Measurements from ENCODE around the gene GIMAP2. TPM values are rescaled to one million over a fixed set of nuclear protein-coding genes. Genes with fewer than 3 reads are reported as not detected.

Gene GIMAP2
- total RNA-seq, 1 donor from 2014 or later: 46.9 TPM

GRCh38 chr7:150663802-150664494 is 21.6 kb upstream of the GIMAP2 start:
- Histone ChIP-seq H3K27ac (peak overlapping the region; percentile 61), H3K36me3 (no peaks in the 10 kb centered on the region), H3K4me1 (peaks cover 10% of the 10 kb centered on the region), H3K27me3 (ENCODE audit: low read depth) (no peaks in the 10 kb centered on the region), H3K9me3 (no peaks in the 10 kb centered on the region), H3K4me3 (no peak overlapping the region)
- intact Hi-C loops (cut with DNase I): no loop called here
- no peak for TF ChIP-seq CTCF (IDR thresholded peaks at IDR 0.05)
- no peak for DNase-seq
- ATAC-seq: peak; percentile 21 to 40

- intact Hi-C loops (cut with DNase I): no loop called here
Measured at GRCh38 chr7:150665089-150665748, 20.3 kb upstream of the GIMAP2 start.

GRCh38 chr7:150665896-150666295 is 19.6 kb upstream of the GIMAP2 start:
- peak overlapping the region; percentile 63 for H3K27ac ChIP-seq
- H3K36me3 ChIP-seq: no peaks in the 10 kb centered on the region
- no peak overlapping the region for H3K4me3 ChIP-seq
- no peak for DNase-seq
- H3K4me1 ChIP-seq: peaks cover 10% of the 10 kb centered on the region
- peak; percentile 46 to 59 for ATAC-seq
- TF ChIP-seq CTCF (IDR thresholded peaks at IDR 0.05): no peak
- intact Hi-C loops (cut with DNase I): no loop called here
- no peaks in the 10 kb centered on the region for H3K27me3 ChIP-seq (ENCODE audit: low read depth)
- H3K9me3 ChIP-seq: no peaks in the 10 kb centered on the region

More at GRCh38 chr7:150665089-150665748, 20.3 kb upstream of the GIMAP2 start:
- DNase-seq (no peak), ATAC-seq (no peak)
- Histone ChIP-seq H3K9me3 (no peaks in the 10 kb centered on the region), H3K4me1 (peaks cover 10% of the 10 kb centered on the region), H3K4me3 (no peak overlapping the region), H3K27ac (peak overlapping the region; percentile 63), H3K27me3 (ENCODE audit: low read depth) (no peaks in the 10 kb centered on the region), H3K36me3 (no peaks in the 10 kb centered on the region)
- TF ChIP-seq CTCF (IDR thresholded peaks at IDR 0.05): no peak

- intact Hi-C loops (cut with DNase I): no loop called here
- Histone ChIP-seq H3K36me3 (no peaks in the 10 kb centered on the region), H3K27ac (peak overlapping the region; percentile 63), H3K9me3 (no peaks in the 10 kb centered on the region), H3K4me1 (peaks cover 10% of the 10 kb centered on the region), H3K27me3 (ENCODE audit: low read depth) (no peaks in the 10 kb centered on the region), H3K4me3 (no peak overlapping the region)
- TF ChIP-seq CTCF (IDR thresholded peaks at IDR 0.05): no peak
- ATAC-seq (no peak), DNase-seq (no peak)
Measured at GRCh38 chr7:150666412-150666811, 19.1 kb upstream of the GIMAP2 start.

GRCh38 chr7:150668472-150668911 is 17.0 kb upstream of the GIMAP2 start:
- DNase-seq (no peak), ATAC-seq (peak; percentile 43 to 60)
- Histone ChIP-seq H3K4me1 (peaks cover 10% of the 10 kb centered on the region), H3K4me3 (no peak overlapping the region), H3K36me3 (no peaks in the 10 kb centered on the region), H3K9me3 (no peaks in the 10 kb centered on the region), H3K27me3 (ENCODE audit: low read depth) (no peaks in the 10 kb centered on the region), H3K27ac (no peak overlapping the region)
- TF ChIP-seq CTCF (IDR thresholded peaks at IDR 0.05): no peak
- intact Hi-C loops (cut with DNase I): no loop called here
